ENCODE results near the gene PRKCH. TPM values are rescaled to one million over a fixed set of nuclear protein-coding genes. Genes with fewer than 3 reads are reported as not detected.
"Not testable (repeated sequence)": the region's sequence is repeated elsewhere in the genome, so short reads cannot be mapped to it uniquely, and the experiment has no call there.

Gene PRKCH
- total RNA-seq, 1 experiment from 2014 or later = 58.6 TPM

DNA sequence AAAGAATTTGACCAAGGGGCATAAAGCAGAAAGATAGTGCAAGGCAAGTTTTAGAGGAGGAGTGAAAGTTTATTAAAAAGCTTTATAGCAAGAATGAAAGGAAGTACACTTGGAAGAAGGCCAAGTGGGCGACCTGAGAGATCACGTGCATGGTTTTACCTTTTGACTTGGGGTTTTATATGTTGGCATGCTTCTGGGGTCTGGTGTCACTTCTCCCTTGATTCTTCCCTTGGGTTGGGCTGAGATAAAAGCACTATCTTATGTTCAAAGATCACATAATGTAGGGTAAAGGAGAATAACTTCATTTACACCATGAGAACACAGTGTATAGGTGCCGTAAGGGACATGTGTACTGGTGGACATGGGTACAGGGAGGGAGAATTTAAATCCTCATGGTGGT, 22.6 kb upstream of the PRKCH start:
- no peak for DNase-seq (ENCODE audit: low read depth, low spot score)
- in situ Hi-C loops (cut with HindIII; ENCODE audit: low pct_unique_long_range_greater_than_20kb, low sequenced_read_pairs) = no loop called here

DNA sequence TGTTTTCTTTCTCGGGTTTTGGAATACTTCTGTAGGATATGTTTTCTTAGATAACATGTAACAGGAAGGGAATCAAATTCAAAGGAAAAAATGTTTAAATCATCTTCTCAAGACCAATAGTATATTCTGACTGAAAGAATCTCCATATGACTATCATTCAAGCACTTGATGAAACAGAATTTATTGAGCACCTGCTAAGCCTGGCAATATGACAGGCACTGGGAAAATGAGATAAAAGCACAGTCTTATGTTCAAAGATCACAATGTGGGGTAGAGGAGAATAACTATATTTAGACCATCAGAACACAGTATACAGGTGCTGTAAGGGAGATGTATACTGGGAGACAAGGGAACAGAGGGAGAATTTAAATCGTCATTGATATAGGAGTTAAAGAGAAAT, 21.2 kb upstream of the PRKCH start:
- in situ Hi-C loops (cut with HindIII; ENCODE audit: low pct_unique_long_range_greater_than_20kb, low sequenced_read_pairs) = no loop called here
- DNase-seq (ENCODE audit: low read depth, low spot score) = no peak

DNA sequence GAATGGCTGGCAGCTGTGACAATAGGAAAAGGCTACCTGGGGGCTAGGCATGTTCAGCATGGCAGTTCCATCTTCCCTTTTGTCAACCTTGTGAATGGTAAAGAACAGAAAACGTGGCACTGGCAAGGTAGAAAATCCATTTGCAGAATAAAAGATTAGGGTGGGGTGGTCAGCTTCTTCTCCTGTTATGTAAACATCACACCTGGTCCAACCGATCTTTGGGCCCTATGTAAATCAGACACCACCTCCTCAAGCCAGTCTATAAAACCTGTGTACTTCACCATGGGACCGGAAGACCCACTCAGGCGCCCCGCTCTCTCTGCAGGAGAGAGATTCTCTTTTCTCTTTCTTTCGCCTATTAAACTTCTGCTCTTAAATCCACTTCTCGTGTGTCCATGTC, 20.6 kb upstream of the PRKCH start:
- DNase-seq (ENCODE audit: low read depth, low spot score) = no peak
- in situ Hi-C loops (cut with HindIII; ENCODE audit: low pct_unique_long_range_greater_than_20kb, low sequenced_read_pairs) = no loop called here

DNA sequence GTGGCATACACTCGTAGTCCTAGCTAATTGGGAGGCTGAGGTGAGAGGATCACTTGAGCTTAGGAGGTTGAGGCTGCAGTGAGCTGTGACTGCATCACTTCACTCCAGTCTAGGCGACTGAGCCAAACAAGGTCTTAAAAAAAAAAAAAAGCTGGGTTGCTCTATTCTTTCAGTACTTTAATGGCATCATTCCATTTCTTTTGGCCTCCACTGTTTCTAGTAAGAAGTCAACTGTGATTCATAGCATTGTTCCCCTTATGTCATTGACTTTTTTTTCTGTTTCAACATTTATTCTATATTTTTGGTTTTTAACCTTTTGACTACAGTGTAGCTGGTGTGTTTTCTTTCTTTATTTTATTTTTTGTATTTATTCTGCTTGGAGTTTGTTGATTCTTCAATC, 16.7 kb upstream of the PRKCH start:
- in situ Hi-C loops (cut with HindIII; ENCODE audit: low pct_unique_long_range_greater_than_20kb, low sequenced_read_pairs) = no loop called here
- DNase-seq (ENCODE audit: low read depth, low spot score) = no peak

GRCh38 chr14:61308198-61308597, 13.2 kb upstream of the PRKCH start:
- DNase-seq (ENCODE audit: low read depth, low spot score) = no peak
- in situ Hi-C loops (cut with HindIII; ENCODE audit: low pct_unique_long_range_greater_than_20kb, low sequenced_read_pairs) = no loop called here

DNA sequence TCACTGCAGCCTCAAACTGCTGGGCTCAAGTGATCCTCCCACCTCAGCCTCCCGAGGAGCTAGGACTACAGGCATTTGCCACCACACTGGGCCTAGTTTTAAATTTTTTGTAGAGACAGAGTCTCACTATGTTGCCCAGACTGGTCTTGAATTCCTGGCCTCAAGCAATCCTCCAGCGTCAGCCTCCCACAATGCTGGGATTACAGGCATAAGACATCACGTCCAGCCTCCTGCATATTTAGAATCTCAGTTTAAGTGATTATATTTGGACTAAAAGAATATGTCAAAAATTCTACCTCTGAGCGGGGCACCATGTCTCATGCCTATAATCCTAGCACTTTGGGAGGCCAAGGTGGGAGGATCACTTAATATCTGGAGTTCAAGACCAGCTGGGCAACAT, 12.7 kb upstream of the PRKCH start:
- in situ Hi-C loops (cut with HindIII; ENCODE audit: low pct_unique_long_range_greater_than_20kb, low sequenced_read_pairs); DNase-seq (ENCODE audit: low read depth, low spot score): not testable (repeated sequence)

GRCh38 chr14:61315313-61315712, 6.1 kb upstream of the PRKCH start:
- DNase-seq (ENCODE audit: low read depth, low spot score) = no peak
- in situ Hi-C loops (cut with HindIII; ENCODE audit: low pct_unique_long_range_greater_than_20kb, low sequenced_read_pairs) = no loop called here

- in situ Hi-C loops (cut with HindIII; ENCODE audit: low pct_unique_long_range_greater_than_20kb, low sequenced_read_pairs) = no loop called here
- no peak for DNase-seq (ENCODE audit: low read depth, low spot score)
Measured at GRCh38 chr14:61319086-61319485, 2.3 kb upstream of the PRKCH start.

GRCh38 chr14:61319706-61320105, 1.7 kb upstream of the PRKCH start:
- no peak for DNase-seq (ENCODE audit: low read depth, low spot score)
- in situ Hi-C loops (cut with HindIII; ENCODE audit: low pct_unique_long_range_greater_than_20kb, low sequenced_read_pairs) = no loop called here

DNA sequence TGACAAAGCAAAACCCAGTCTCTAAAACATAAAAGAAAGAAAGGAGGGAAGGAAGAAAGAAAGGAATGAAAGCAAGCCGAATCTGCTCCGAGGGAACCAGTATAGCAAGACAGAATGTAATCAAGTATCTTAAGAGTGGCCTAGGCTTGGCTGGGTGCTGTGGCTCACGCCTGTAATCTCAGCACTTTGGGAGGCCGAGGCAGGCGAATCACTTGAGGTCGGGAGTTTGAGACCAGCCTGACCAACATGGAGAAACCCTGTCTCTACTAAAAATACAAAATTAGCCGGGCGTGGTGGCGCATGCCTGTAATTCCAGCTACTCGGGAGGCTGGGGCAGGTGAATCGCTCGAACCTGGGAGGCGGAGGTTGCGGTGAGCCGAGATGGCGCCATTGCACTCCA, 1.2 kb upstream of the PRKCH start:
- in situ Hi-C loops (cut with HindIII; ENCODE audit: low pct_unique_long_range_greater_than_20kb, low sequenced_read_pairs); DNase-seq (ENCODE audit: low read depth, low spot score): not testable (repeated sequence)

- no peak for DNase-seq (ENCODE audit: low read depth, low spot score)
- in situ Hi-C loops (cut with HindIII; ENCODE audit: low pct_unique_long_range_greater_than_20kb, low sequenced_read_pairs) = no loop called here
Measured at GRCh38 chr14:61320806-61321384, 484 bp upstream of the PRKCH start.

- DNase-seq (ENCODE audit: low read depth, low spot score) = no peak
- in situ Hi-C loops (cut with HindIII; ENCODE audit: low pct_unique_long_range_greater_than_20kb, low sequenced_read_pairs) = no loop called here
Measured at GRCh38 chr14:61322011-61322798, 826 bp downstream of the PRKCH start.

GRCh38 chr14:61322799-61323290, 1.5 kb downstream of the PRKCH start:
- peak; percentile 29 for DNase-seq (ENCODE audit: low read depth, low spot score)
- in situ Hi-C loops (cut with HindIII; ENCODE audit: low pct_unique_long_range_greater_than_20kb, low sequenced_read_pairs) = no loop called here

DNA sequence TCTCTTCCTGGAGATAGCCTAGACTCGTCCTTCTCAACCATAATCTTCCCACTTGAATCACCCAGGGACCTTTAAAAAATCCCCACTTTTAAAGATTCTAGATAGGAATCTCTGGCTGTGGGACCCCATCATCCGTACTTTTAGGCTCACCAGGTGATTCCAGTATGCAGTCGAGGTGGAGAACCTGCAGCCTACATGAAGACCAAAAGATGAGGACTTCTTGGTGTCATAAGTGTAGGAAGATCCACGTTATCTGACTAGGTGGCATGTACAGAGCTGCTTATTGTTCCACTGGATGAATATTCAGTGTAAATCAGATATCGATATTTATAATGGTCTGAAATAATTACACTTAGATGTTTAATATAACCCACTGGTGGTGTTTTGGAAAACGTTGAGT, 2.6 kb downstream of the PRKCH start:
- no peak for DNase-seq (ENCODE audit: low read depth, low spot score)
- in situ Hi-C loops (cut with HindIII; ENCODE audit: low pct_unique_long_range_greater_than_20kb, low sequenced_read_pairs) = no loop called here

DNA sequence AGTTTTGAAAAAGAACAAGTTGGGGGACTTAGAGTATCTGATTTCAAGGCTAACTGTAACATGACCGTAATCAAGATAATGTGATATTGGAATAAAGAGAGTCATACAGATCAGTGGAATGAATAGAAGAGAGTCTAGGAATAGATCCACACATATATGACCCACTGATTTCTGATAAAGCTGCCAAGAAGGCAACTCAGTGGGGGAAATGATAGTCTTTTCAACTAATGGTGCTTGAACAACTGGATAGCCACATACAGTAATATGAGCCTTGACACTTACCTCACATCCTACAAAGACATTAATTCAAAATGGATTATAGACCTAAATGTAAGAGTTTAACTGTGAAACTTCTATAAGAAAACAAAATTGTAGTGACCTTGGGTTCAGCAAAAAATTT, 3.8 kb downstream of the PRKCH start:
- in situ Hi-C loops (cut with HindIII; ENCODE audit: low pct_unique_long_range_greater_than_20kb, low sequenced_read_pairs) = no loop called here
- no peak for DNase-seq (ENCODE audit: low read depth, low spot score)

- no peak for DNase-seq (ENCODE audit: low read depth, low spot score)
- in situ Hi-C loops (cut with HindIII; ENCODE audit: low pct_unique_long_range_greater_than_20kb, low sequenced_read_pairs) = no loop called here
Measured at GRCh38 chr14:61326146-61326545, 4.8 kb downstream of the PRKCH start.

- in situ Hi-C loops (cut with HindIII; ENCODE audit: low pct_unique_long_range_greater_than_20kb, low sequenced_read_pairs) = no loop called here
- DNase-seq (ENCODE audit: low read depth, low spot score) = no peak
Measured at GRCh38 chr14:61326847-61327246, 5.5 kb downstream of the PRKCH start.

DNA sequence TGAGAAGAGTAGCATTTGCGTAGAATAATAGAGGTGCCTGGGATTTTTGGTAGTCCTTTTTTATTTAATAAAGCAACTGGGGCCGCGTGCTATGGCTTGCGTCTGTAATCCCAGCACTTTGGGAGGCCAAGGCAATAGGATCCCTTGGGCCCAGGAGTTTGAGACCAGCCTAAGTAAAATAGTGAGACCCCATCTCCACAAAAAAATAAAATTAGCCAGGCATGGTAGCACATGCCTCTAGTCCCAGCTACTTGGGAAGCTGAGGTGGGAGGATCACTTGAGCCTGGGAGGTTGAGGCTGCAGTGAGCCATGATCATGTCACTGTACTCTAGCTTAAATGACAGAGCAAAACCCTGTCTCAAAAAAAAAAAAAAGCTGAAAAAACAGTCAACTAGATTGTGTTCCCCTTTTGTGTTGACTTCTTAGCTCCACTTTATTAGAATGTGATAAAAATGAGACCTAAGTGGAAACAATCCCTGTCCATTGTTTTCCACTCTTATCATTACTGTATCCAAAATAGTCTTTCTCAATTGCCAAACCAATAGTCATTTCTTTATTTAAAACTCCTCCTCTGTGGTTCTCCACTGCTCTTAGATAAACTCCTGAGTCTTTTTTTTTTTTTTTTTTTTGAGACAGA, 7.4 kb downstream of the PRKCH start:
- no peak for DNase-seq (ENCODE audit: low read depth, low spot score)
- in situ Hi-C loops (cut with HindIII; ENCODE audit: low pct_unique_long_range_greater_than_20kb, low sequenced_read_pairs) = no loop called here
